Activated naive CD8-positive, alpha-beta T cell (primary cell): ENCODE results near the gene MCTP1.

Experiments
- H3K27ac Mint-ChIP-seq: one replicate; pipeline ENCODE4 v1.8.0; 2021; ENCODE audit warnings: mixed read lengths
- H3K27me3 Mint-ChIP-seq: one replicate; pipeline ENCODE4 v1.8.0; 2021; ENCODE audit warnings: mixed read lengths
- H3K36me3 Mint-ChIP-seq: one replicate; pipeline ENCODE4 v1.8.0; 2021; ENCODE audit warnings: mixed read lengths
- H3K4me1 Mint-ChIP-seq: one replicate; pipeline ENCODE4 v1.8.0; 2021; ENCODE audit warnings: low read depth, mixed read lengths
- H3K4me3 Mint-ChIP-seq: one replicate; pipeline ENCODE4 v1.8.0; 2021; ENCODE audit warnings: mild to moderate bottlenecking, mixed read lengths
- H3K9me3 Mint-ChIP-seq: one replicate; pipeline ENCODE4 v1.8.0; 2021; ENCODE audit warnings: low read depth, mixed read lengths

Gene MCTP1

GRCh38 chr5:94731471-94731870 lies 553.4 kb downstream of the MCTP1 start:
- no peak overlapping the region for H3K4me3 Mint-ChIP-seq
- no peak overlapping the region for H3K27ac Mint-ChIP-seq
- no peaks in the 10 kb centered on the region for H3K4me1 Mint-ChIP-seq
- no peaks in the 10 kb centered on the region for H3K36me3 Mint-ChIP-seq
- no peaks in the 10 kb centered on the region for H3K27me3 Mint-ChIP-seq
- no peaks in the 10 kb centered on the region for H3K9me3 Mint-ChIP-seq

DNA sequence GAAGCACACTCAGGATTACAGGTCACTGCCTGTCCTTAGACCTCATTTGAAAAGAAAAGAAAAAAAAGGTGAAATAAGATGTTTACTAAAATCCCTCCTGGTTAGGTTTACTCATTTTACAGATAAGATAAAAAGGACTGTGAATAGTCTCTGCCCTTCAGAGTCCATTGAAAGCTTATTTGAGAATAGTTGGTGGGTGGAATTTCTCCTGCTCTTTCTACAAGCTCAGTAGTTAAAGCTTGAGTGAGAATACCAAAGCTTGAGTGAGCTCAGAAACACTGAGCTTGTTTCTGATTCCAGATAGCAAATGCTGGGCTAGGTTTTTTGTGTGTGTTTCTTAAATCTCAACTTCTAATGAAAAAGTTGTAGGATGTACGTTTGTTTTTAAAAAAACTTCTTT lies 559.8 kb downstream of the MCTP1 start:
- H3K4me1 Mint-ChIP-seq, result no peaks in the 10 kb centered on the region
- H3K9me3 Mint-ChIP-seq, result no peaks in the 10 kb centered on the region
- peaks cover 2% of the 10 kb centered on the region for H3K27me3 Mint-ChIP-seq
- H3K27ac Mint-ChIP-seq, result no peak overlapping the region
- no peak overlapping the region for H3K4me3 Mint-ChIP-seq
- H3K36me3 Mint-ChIP-seq, result no peaks in the 10 kb centered on the region

- no peak overlapping the region for H3K27ac Mint-ChIP-seq
- H3K27me3 Mint-ChIP-seq, result no peaks in the 10 kb centered on the region
- H3K4me1 Mint-ChIP-seq, result no peaks in the 10 kb centered on the region
- no peak overlapping the region for H3K4me3 Mint-ChIP-seq
- peaks cover 9% of the 10 kb centered on the region for H3K36me3 Mint-ChIP-seq
- no peaks in the 10 kb centered on the region for H3K9me3 Mint-ChIP-seq
These were observed 569.1 kb downstream of the MCTP1 start for GRCh38 chr5:94715768-94716167.

DNA sequence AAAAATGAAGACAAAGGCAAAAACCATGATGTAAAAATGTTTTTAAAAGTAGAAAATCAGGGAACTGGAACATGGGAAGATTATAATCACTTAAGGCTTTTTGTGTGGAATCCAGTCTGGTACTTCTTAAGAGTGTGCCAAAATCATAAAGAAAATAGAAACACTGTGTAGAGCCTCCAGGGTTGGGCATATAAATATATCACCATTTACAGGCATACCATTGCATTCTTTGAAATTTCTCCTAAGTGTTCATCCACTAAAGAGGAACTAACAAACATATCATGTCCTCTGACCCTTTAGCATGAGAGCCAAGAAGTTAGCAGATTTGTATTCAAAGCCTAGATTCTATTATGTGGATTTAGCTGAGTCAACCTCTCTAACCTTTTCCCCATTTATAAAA lies 573.1 kb downstream of the MCTP1 start:
- no peaks in the 10 kb centered on the region for H3K27me3 Mint-ChIP-seq
- no peak overlapping the region for H3K4me3 Mint-ChIP-seq
- no peaks in the 10 kb centered on the region for H3K4me1 Mint-ChIP-seq
- no peak overlapping the region for H3K27ac Mint-ChIP-seq
- no peaks in the 10 kb centered on the region for H3K9me3 Mint-ChIP-seq
- H3K36me3 Mint-ChIP-seq, result peaks cover 25% of the 10 kb centered on the region

DNA sequence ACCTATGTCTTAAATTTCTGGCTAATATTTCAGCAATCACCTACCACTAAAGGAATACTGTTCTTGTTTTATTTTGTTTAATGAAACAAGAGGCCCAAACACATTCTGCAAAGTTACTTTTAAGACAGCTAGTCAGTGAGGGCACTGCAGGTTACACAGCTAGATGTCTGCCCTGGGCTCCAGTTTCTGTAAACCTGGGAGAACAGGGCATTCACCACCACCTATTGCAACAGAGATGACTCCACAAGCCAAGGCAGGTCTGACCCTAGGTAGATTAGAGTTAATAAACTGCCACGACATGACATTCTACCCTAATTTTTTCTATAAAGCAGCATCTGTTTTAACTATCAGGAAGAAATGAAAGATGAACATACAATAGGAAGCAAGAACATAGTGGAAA lies 575.6 kb downstream of the MCTP1 start:
- peaks cover 28% of the 10 kb centered on the region for H3K36me3 Mint-ChIP-seq
- H3K9me3 Mint-ChIP-seq, result no peaks in the 10 kb centered on the region
- H3K27ac Mint-ChIP-seq, result no peak overlapping the region
- no peak overlapping the region for H3K4me3 Mint-ChIP-seq
- no peaks in the 10 kb centered on the region for H3K4me1 Mint-ChIP-seq
- H3K27me3 Mint-ChIP-seq, result no peaks in the 10 kb centered on the region

DNA sequence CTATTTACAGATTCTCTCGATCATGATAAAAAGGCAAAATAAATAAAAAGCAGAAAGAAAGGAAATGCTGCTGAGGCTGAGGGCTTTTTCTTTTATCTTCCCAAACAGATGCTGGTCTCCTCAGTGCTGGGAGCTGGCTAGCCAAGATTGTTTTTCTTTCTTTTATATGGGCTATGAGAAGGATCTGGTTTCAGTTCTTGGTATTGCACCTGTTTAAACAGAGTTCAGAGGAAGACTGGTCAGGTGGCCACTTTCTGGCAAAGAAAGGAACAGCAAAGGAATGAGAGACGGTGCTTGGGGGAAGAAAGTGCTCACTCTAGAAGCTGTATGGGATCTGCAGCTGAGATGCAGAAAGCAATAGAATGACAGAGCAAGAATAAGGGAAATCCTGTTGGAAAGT lies 577.5 kb downstream of the MCTP1 start:
- Mint-ChIP-seq H3K27me3 (no peaks in the 10 kb centered on the region), H3K27ac (no peak overlapping the region), H3K9me3 (no peaks in the 10 kb centered on the region), H3K36me3 (peaks cover 26% of the 10 kb centered on the region), H3K4me1 (no peaks in the 10 kb centered on the region), H3K4me3 (no peak overlapping the region)

- Mint-ChIP-seq H3K9me3 (no peaks in the 10 kb centered on the region), H3K27ac (no peak overlapping the region), H3K4me3 (no peak overlapping the region), H3K27me3 (no peaks in the 10 kb centered on the region), H3K4me1 (peaks cover 1% of the 10 kb centered on the region), H3K36me3 (peaks cover 26% of the 10 kb centered on the region)
These were observed 579.5 kb downstream of the MCTP1 start for GRCh38 chr5:94705427-94705826.

DNA sequence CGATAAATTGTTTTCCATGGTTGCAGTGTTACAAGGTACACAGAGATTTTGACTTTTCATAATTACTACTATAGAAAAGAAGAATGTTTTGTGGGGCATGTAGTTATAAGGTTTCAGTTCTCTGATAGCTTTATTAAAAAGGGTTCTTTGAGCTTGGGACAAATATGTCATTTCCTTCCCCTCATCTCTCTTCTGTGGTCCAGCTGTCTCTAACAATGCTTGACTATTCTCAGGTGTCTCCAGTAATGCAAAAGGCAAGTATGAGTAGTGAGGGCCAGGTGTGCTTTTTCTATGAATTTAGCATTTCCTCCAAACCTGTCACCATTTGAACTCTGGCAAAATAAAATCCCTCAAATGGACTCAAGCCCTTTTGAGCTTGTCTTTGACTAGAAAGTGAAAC lies 582.2 kb downstream of the MCTP1 start:
- Mint-ChIP-seq H3K4me1 (peaks cover 2% of the 10 kb centered on the region), H3K36me3 (peaks cover 21% of the 10 kb centered on the region), H3K4me3 (no peak overlapping the region), H3K9me3 (no peaks in the 10 kb centered on the region), H3K27ac (no peak overlapping the region), H3K27me3 (no peaks in the 10 kb centered on the region)

- no peak overlapping the region for H3K27ac Mint-ChIP-seq
- no peak overlapping the region for H3K4me3 Mint-ChIP-seq
- no peaks in the 10 kb centered on the region for H3K27me3 Mint-ChIP-seq
- H3K36me3 Mint-ChIP-seq, result peaks cover 17% of the 10 kb centered on the region
- H3K4me1 Mint-ChIP-seq, result peaks cover 2% of the 10 kb centered on the region
- H3K9me3 Mint-ChIP-seq, result no peaks in the 10 kb centered on the region
These were observed 584.3 kb downstream of the MCTP1 start for GRCh38 chr5:94700592-94700991.

DNA sequence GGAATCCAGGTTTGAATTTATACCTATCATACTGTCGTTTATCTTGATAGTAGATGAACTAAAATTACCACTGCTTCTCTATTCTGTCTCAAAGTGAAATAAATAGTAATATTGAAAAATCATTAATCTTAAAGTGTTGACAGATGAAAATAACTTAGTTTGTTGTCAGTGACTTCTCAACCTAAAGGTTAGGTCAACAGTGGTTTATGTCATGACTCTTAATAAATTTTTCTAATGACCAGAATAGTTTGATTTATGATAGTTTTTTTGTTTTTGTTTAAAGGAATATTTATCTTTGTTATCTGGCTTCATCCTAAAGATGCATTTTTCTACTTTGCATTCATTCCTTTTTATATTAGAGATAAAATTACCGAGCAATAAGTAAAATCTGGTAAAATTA lies 585.3 kb downstream of the MCTP1 start:
- peaks cover 2% of the 10 kb centered on the region for H3K4me1 Mint-ChIP-seq
- no peak overlapping the region for H3K27ac Mint-ChIP-seq
- no peaks in the 10 kb centered on the region for H3K27me3 Mint-ChIP-seq
- no peak overlapping the region for H3K4me3 Mint-ChIP-seq
- peaks cover 15% of the 10 kb centered on the region for H3K36me3 Mint-ChIP-seq
- no peaks in the 10 kb centered on the region for H3K9me3 Mint-ChIP-seq

DNA sequence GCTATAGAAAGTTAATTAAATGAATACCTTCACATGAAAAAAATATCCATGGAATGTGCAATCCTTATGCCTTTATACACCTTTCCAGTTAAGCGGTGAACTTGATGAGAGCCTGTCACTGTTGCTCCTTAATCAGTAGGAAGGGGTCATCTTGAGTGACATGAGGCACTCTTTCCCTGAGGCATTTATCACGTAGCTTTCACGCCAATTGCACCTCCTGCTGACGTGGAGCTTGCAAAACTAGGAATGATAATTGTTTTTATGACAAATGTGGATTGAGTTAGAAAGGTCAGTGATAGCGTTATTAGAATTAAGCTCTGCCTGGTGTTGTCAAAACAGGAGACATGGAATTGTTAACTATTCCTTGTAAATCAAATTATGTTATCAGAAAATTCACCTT lies 586.7 kb downstream of the MCTP1 start:
- Mint-ChIP-seq H3K9me3 (no peaks in the 10 kb centered on the region), H3K4me3 (no peak overlapping the region), H3K27ac (no peak overlapping the region), H3K27me3 (no peaks in the 10 kb centered on the region), H3K36me3 (peaks cover 17% of the 10 kb centered on the region), H3K4me1 (peaks cover 2% of the 10 kb centered on the region)

- H3K27me3 Mint-ChIP-seq, result no peaks in the 10 kb centered on the region
- H3K36me3 Mint-ChIP-seq, result peaks cover 9% of the 10 kb centered on the region
- H3K4me1 Mint-ChIP-seq, result no peaks in the 10 kb centered on the region
- H3K9me3 Mint-ChIP-seq, result no peaks in the 10 kb centered on the region
- no peak overlapping the region for H3K4me3 Mint-ChIP-seq
- H3K27ac Mint-ChIP-seq, result no peak overlapping the region
These were observed 590.2 kb downstream of the MCTP1 start for GRCh38 chr5:94694671-94695070.

GRCh38 chr5:94693845-94694370 lies 591.0 kb downstream of the MCTP1 start:
- no peaks in the 10 kb centered on the region for H3K4me1 Mint-ChIP-seq
- no peaks in the 10 kb centered on the region for H3K9me3 Mint-ChIP-seq
- H3K27me3 Mint-ChIP-seq, result no peaks in the 10 kb centered on the region
- no peak overlapping the region for H3K27ac Mint-ChIP-seq
- H3K4me3 Mint-ChIP-seq, result no peak overlapping the region
- peaks cover 9% of the 10 kb centered on the region for H3K36me3 Mint-ChIP-seq

DNA sequence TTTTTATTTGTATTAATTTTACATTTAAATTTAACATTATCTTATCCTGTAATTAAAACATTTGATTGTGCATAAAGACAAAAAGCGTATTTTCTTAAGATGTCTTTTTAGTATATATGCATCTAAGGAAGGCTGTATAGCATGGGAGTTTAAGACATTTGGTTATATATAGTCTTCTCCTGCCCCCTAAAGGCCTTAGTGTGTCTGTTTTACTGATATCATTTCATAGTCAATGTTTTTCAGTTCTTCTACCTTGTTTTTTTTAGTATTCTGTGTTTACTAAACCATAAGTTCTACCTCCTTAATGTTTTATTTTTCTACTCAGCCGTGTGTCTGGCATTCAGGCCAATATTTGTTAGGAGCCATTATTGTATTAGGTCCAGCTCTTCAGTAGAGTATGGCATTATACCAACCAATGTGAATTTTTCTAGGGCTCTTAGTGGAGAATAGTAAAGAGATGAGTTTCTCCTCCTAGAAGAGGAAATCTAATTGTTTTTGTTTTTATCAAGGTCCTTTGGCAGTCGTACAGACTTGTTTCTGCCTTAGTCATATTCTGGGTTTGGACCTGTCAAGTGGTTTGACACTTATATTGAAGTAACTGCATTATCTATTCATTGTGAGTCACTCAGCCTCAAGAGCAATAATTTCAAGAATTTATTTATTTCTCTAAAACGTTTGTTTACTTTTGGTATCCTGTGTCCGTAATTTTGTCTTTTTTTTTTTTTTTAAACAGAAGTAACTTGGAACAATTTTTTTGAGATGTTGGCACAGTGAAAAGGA lies 591.7 kb downstream of the MCTP1 start:
- H3K27me3 Mint-ChIP-seq, result no peaks in the 10 kb centered on the region
- peaks cover 8% of the 10 kb centered on the region for H3K36me3 Mint-ChIP-seq
- H3K27ac Mint-ChIP-seq, result no peak overlapping the region
- H3K4me1 Mint-ChIP-seq, result no peaks in the 10 kb centered on the region
- no peaks in the 10 kb centered on the region for H3K9me3 Mint-ChIP-seq
- H3K4me3 Mint-ChIP-seq, result no peak overlapping the region

GRCh38 chr5:94692581-94692980 lies 592.3 kb downstream of the MCTP1 start:
- H3K27ac Mint-ChIP-seq, result no peak overlapping the region
- H3K4me1 Mint-ChIP-seq, result no peaks in the 10 kb centered on the region
- H3K4me3 Mint-ChIP-seq, result no peak overlapping the region
- H3K27me3 Mint-ChIP-seq, result no peaks in the 10 kb centered on the region
- H3K9me3 Mint-ChIP-seq, result no peaks in the 10 kb centered on the region
- H3K36me3 Mint-ChIP-seq, result peaks cover 7% of the 10 kb centered on the region

DNA sequence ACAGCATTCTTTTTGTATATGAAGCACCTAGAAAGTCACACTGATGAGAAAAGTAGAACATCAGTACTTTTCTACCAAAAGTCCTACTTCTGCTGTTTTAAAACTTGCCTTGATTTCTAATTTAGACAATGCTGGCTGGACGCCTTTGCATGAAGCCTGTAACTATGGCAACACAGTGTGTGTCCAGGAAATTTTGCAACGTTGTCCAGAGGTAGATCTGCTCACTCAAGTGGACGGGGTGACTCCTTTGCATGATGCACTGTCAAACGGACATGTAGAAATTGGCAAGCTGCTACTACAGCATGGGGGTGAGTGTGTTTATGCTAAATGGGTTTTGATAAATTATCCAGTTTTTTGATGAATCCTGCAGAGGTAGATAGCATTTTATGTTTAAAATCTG lies 592.9 kb downstream of the MCTP1 start:
- Mint-ChIP-seq H3K4me1 (no peaks in the 10 kb centered on the region), H3K36me3 (peaks cover 8% of the 10 kb centered on the region), H3K27me3 (no peaks in the 10 kb centered on the region), H3K9me3 (no peaks in the 10 kb centered on the region), H3K27ac (no peak overlapping the region), H3K4me3 (no peak overlapping the region)
